Thoracic aorta endothelial cell (primary cell): ENCODE measurements around the gene PCDHGC3. TPM values are rescaled to one million over a fixed set of nuclear protein-coding genes. Genes with fewer than 3 reads are reported as not detected.

Experiments
- total RNA-seq: library from RNA; depleted of rRNA; stranded (reverse); fragments of >200 nt; gene quantifications from 2 replicates; pipeline ENCODE4 v1.2.3, GENCODE V29; 2012

Gene PCDHGC3
- total RNA-seq: 13.3 and 19.6 TPM in 2 replicates

DNA sequence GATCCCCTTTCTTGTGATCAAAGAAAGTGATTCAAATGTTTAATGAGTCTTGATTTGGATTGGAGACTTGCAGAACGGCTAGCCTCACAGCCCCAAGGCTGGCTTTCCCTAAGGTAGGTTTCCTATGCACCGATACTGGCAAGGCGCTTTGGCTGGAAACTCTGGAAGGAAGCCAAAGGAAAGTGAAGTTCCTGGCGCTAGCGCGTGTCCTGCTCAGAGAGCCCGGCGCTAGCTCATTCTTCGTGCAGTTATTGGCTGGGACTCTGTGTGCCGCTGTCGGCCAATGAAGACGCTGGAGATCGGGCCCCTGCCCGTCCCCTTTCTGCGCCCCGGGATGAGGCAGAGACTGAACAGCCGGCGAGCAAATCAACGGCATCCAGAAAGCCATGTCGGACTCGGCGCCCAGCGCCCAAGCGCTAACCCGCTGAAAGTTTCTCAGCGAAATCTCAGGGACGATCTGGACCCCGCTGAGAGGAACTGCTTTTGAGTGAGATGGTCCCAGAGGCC is at the start of gene PCDHGC3:
TSS of gene PCDHGC3 (plus strand) at position 342 of the 507 bp plus-strand sequence. CDS start at position 493, 151 bp downstream.

DNA sequence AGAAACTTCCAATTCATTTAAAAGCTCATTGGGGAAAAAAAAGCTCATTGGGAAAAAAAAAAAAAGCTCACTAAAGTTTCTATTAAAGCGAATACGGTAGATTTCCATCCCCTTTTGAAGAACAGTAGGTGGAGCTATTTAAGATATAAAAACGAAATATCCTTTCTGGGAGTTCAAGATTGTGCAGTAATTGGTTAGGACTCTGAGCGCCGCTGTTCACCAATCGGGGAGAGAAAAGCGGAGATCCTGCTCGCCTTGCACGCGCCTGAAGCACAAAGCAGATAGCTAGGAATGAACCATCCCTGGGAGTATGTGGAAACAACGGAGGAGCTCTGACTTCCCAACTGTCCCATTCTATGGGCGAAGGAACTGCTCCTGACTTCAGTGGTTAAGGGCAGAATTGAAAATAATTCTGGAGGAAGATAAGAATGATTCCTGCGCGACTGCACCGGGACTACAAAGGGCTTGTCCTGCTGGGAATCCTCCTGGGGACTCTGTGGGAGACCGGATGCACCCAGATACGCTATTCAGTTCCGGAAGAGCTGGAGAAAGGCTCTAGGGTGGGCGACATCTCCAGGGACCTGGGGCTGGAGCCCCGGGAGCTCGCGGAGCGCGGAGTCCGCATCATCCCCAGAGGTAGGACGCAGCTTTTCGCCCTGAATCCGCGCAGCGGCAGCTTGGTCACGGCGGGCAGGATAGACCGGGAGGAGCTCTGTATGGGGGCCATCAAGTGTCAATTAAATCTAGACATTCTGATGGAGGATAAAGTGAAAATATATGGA is 45.2 kb upstream of the PCDHGC3 start, which contains the start of gene PCDHGA12:
TSS of gene PCDHGA12 (plus strand) at position 176 of the 782 bp plus-strand sequence. CDS start at position 429, 253 bp downstream.

DNA sequence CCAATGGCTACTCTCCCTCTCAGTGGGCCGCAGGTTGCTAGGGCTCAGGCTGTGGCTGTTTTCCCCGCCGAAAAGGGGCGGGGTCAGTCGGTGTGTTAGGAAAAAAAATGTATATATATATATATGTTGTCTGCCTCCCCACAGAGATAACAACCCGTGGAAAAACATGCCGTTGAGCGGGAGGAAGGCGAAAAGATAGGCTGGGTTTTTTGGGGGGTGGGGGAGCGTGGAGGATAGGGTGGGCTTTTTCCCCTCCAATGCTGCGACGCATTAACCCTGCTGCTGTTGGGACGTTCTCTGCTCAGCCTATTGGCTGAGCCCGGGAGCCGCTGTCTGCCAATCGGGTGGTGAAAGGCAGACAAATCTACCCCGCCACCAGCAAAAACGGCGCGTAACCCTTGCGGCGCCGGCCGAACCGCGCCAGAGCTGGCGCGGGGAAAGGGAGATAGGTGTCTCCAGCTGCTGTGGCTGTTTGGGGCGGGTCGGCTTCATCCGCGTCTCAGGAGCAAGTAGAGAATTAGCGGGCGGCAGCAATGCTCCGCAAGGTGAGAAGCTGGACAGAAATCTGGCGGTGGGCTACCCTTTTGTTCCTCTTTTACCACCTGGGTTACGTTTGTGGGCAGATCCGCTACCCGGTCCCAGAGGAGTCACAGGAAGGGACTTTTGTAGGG is 9.0 kb downstream of the PCDHGC3 start, which contains the start of gene PCDHGC4:
TSS of gene PCDHGC4 (plus strand) at position 390 of the 671 bp plus-strand sequence. CDS start at position 534, 144 bp downstream.

DNA sequence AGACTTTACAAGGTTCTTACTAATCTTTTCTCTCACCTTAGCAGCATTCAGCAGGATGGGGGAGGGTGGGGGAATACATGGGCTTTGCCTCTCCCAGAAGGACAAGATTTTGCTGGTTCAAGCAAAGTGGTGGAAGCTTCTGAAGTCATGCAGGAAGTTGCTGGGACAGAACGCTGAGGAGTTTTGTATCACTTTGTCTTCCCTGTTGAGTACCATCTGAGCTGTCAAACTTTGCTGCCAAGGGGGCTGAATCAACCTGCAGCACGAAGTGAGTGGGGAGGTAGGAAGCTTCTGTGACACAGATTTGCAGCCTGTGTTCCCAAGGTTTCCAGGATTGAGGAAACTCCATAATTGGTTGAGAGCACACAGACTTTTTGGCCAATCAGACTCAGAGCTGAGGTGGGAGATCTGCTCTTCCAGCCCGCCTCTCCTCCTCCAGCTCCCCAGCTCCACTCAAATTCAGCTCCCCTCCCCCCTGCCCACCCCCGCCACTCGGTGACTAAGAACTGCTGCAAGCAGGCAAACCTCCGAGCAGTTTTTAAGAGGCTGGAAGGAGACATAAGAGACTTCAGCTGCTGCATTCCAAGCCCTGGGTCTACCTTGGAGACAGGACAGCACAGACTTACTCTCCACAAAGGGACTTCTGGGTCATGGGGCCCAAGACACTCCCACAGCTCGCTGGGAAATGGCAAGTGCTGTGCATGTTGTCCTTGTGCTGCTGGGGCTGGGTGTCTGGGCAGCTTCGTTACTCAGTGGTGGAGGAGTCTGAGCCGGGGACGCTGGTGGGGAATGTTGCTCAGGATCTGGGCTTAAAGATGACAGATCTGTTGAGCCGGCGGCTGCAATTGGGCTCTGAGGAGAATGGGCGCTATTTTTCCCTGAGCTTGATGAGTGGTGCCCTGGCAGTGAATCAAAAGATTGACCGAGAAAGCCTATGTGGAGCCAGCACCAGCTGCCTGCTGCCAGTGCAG is 13.1 kb downstream of the PCDHGC3 start, which contains the start of gene PCDHGC5:
TSS of gene PCDHGC5 (plus strand) at position 491 of the 971 bp plus-strand sequence. CDS start at position 651, 160 bp downstream.

Other genes starting within 250 kb of the PCDHGC3 start
- gene PCDHB15, start 230.6 kb upstream of the PCDHGC3 start, total RNA-seq: 0.14 and 0.66 TPM in 2 replicates
- gene SLC25A2, start 171.9 kb upstream of the PCDHGC3 start, total RNA-seq: 0.27 and 0.50 TPM in 2 replicates
- gene TAF7, start 155.2 kb upstream of the PCDHGC3 start, total RNA-seq: 62.1 and 70.6 TPM in 2 replicates
- 0.22 and 0.40 TPM in 2 replicates for gene PCDHGA1, start 145.5 kb upstream of the PCDHGC3 start, total RNA-seq
- gene PCDHGA2, start 137.2 kb upstream of the PCDHGC3 start, total RNA-seq: 1.1 and 1.2 TPM in 2 replicates
- 0.65 and 0.93 TPM in 2 replicates for gene PCDHGA3, start 132.1 kb upstream of the PCDHGC3 start, total RNA-seq
- gene PCDHGB1, start 125.9 kb upstream of the PCDHGC3 start, total RNA-seq: 0.50 and 0.66 TPM in 2 replicates
- gene PCDHGA4, start 120.9 kb upstream of the PCDHGC3 start, total RNA-seq: 2.2 and 5.2 TPM in 2 replicates
- gene PCDHGB2, start 116.0 kb upstream of the PCDHGC3 start, total RNA-seq: 1.3 and 2.0 TPM in 2 replicates
- gene PCDHGA5, start 111.8 kb upstream of the PCDHGC3 start, total RNA-seq: 0.72 and 1.1 TPM in 2 replicates
- gene PCDHGB3, start 105.7 kb upstream of the PCDHGC3 start, total RNA-seq: 1.4 and 2.9 TPM in 2 replicates
- gene PCDHGA6, start 102.1 kb upstream of the PCDHGC3 start, total RNA-seq: 2.1 and 2.9 TPM in 2 replicates
- 0.65 and 2.0 TPM in 2 replicates for gene PCDHGA7, start 93.2 kb upstream of the PCDHGC3 start, total RNA-seq
- gene PCDHGB4, start 88.3 kb upstream of the PCDHGC3 start, total RNA-seq: 5.6 and 9.7 TPM in 2 replicates
- gene PCDHGA8, start 83.3 kb upstream of the PCDHGC3 start, total RNA-seq: 0.72 and 1.6 TPM in 2 replicates
- gene PCDHGB5, start 78.0 kb upstream of the PCDHGC3 start, total RNA-seq: 9.1 and 13.4 TPM in 2 replicates
- 4.3 and 4.6 TPM in 2 replicates for gene PCDHGA9, start 73.2 kb upstream of the PCDHGC3 start, total RNA-seq
- 2.9 and 3.3 TPM in 2 replicates for gene PCDHGB6, start 67.9 kb upstream of the PCDHGC3 start, total RNA-seq
- 4.7 and 5.5 TPM in 2 replicates for gene PCDHGA10, start 63.0 kb upstream of the PCDHGC3 start, total RNA-seq
- 9.4 and 9.8 TPM in 2 replicates for gene PCDHGB7, start 58.3 kb upstream of the PCDHGC3 start, total RNA-seq
- 12.5 and 13.6 TPM in 2 replicates for gene PCDHGA11, start 54.9 kb upstream of the PCDHGC3 start, total RNA-seq
- gene PCDHGA12, start 45.5 kb upstream of the PCDHGC3 start, total RNA-seq: 10.8 and 12.6 TPM in 2 replicates
- 1.3 and 1.9 TPM in 2 replicates for gene PCDHGC4, start 9.1 kb downstream of the PCDHGC3 start, total RNA-seq
- gene PCDHGC5, start 13.1 kb downstream of the PCDHGC3 start, total RNA-seq: 1.1 and 1.3 TPM in 2 replicates
- 45.7 and 62.2 TPM in 2 replicates for gene DIAPH1, start 143.0 kb downstream of the PCDHGC3 start, total RNA-seq
- gene HDAC3, start 160.9 kb downstream of the PCDHGC3 start, total RNA-seq: 43.4 and 44.0 TPM in 2 replicates
- 3.1 and 3.7 TPM in 2 replicates for gene RELL2, start 161.0 kb downstream of the PCDHGC3 start, total RNA-seq
- 25.8 and 26.2 TPM in 2 replicates for gene FCHSD1, start 175.5 kb downstream of the PCDHGC3 start, total RNA-seq
- 55.6 and 71.6 TPM in 2 replicates for gene ARAP3, start 206.3 kb downstream of the PCDHGC3 start, total RNA-seq